ENCODE results near the gene ANKRD9.

ANKRD9 gene

GRCh38 chr14:102512793-102513300, 3.3 kb upstream of the ANKRD9 start:
- Histone ChIP-seq H3K36me3 (replicated peaks) (no peaks in the 10 kb centered on the region), H3K9me3 (no peaks in the 10 kb centered on the region), H3K27me3 (ENCODE audit: low read depth) (no peaks in the 10 kb centered on the region), H3K4me3 (no peak overlapping the region), H3K4me1 (peaks cover 12% of the 10 kb centered on the region)
- in situ Hi-C loops (cut with MboI; ENCODE audit: low sequenced_read_pairs) = loop anchor here (10.0 to 25.0 kb wide), 2 partner anchors 278 to 551 kb away; partner anchors contain the start of gene DYNC1H1
- no peak for DNase-seq (ENCODE audit: low spot score in 2 of 2)

GRCh38 chr14:102511538-102511937, 2.0 kb upstream of the ANKRD9 start:
- DNase-seq (ENCODE audit: low spot score in 2 of 2) = no peak
- Histone ChIP-seq H3K9me3 (no peaks in the 10 kb centered on the region), H3K27me3 (ENCODE audit: low read depth) (no peaks in the 10 kb centered on the region), H3K4me1 (peaks cover 10% of the 10 kb centered on the region), H3K4me3 (no peak overlapping the region), H3K36me3 (replicated peaks) (peaks cover 3% of the 10 kb centered on the region; the same call in 1 of the 2 replicates)
- in situ Hi-C loops (cut with MboI; ENCODE audit: low sequenced_read_pairs) = loop anchor here (10.0 to 25.0 kb wide), 2 partner anchors 277 to 549 kb away; partner anchors contain the start of gene DYNC1H1

GRCh38 chr14:102510616-102511520, 1.3 kb upstream of the ANKRD9 start:
- Histone ChIP-seq H3K27me3 (ENCODE audit: low read depth) (no peaks in the 10 kb centered on the region), H3K4me1 (peaks cover 7% of the 10 kb centered on the region), H3K36me3 (replicated peaks) (peaks cover 4% of the 10 kb centered on the region), H3K9me3 (no peaks in the 10 kb centered on the region), H3K4me3 (peak overlapping the region; percentile 52)
- DNase-seq (ENCODE audit: low spot score in 2 of 2) = peak; percentile 47 to 87
- in situ Hi-C loops (cut with MboI; ENCODE audit: low sequenced_read_pairs) = loop anchor here (10.0 to 25.0 kb wide), 2 partner anchors 276 to 549 kb away; partner anchors contain the start of gene DYNC1H1

GRCh38 chr14:102508774-102509745, 516 bp downstream of the ANKRD9 start:
- peak in 1 of 2 experiments; percentile 54 for DNase-seq (ENCODE audit: low spot score in 2 of 2)
- H3K36me3 ChIP-seq (replicated peaks) = peaks cover 4% of the 10 kb centered on the region
- in situ Hi-C loops (cut with MboI; ENCODE audit: low sequenced_read_pairs) = loop anchor here (5.0 to 25.0 kb wide), 2 partner anchors 67 to 547 kb away; partner anchors contain the start of gene DYNC1H1

GRCh38 chr14:102508410-102508773, 1.2 kb downstream of the ANKRD9 start:
- Histone ChIP-seq H3K27me3 (ENCODE audit: low read depth) (no peaks in the 10 kb centered on the region), H3K4me3 (peak overlapping the region; percentile 54), H3K9me3 (no peaks in the 10 kb centered on the region), H3K4me1 (peaks cover 7% of the 10 kb centered on the region), H3K36me3 (replicated peaks) (peaks cover 4% of the 10 kb centered on the region)
- DNase-seq (ENCODE audit: low spot score in 2 of 2) = peak; percentile 36 to 72
- in situ Hi-C loops (cut with MboI; ENCODE audit: low sequenced_read_pairs) = loop anchor here (5.0 to 25.0 kb wide), 2 partner anchors 66 to 546 kb away; partner anchors contain the start of gene DYNC1H1

More at GRCh38 chr14:102508774-102509745, 516 bp downstream of the ANKRD9 start:
- peak overlapping the region; percentile 54 for H3K4me3 ChIP-seq
- H3K4me1 ChIP-seq = peaks cover 7% of the 10 kb centered on the region
- H3K9me3 ChIP-seq = no peaks in the 10 kb centered on the region
- H3K27me3 ChIP-seq (ENCODE audit: low read depth) = no peaks in the 10 kb centered on the region

- no peak for DNase-seq (ENCODE audit: low spot score in 2 of 2)
- peaks cover 7% of the 10 kb centered on the region for H3K4me1 ChIP-seq
- H3K36me3 ChIP-seq (replicated peaks) = peaks cover 4% of the 10 kb centered on the region
- H3K27me3 ChIP-seq (ENCODE audit: low read depth) = no peaks in the 10 kb centered on the region
- in situ Hi-C loops (cut with MboI; ENCODE audit: low sequenced_read_pairs) = loop anchor here (5.0 to 25.0 kb wide), 2 partner anchors 66 to 546 kb away; partner anchors contain the start of gene DYNC1H1
- no peaks in the 10 kb centered on the region for H3K9me3 ChIP-seq
- peak overlapping the region; percentile 54 for H3K4me3 ChIP-seq
Measured at GRCh38 chr14:102507857-102508312, 1.7 kb downstream of the ANKRD9 start.

GRCh38 chr14:102507081-102507856, 2.3 kb downstream of the ANKRD9 start:
- H3K27me3 ChIP-seq (ENCODE audit: low read depth) = no peaks in the 10 kb centered on the region
- H3K4me1 ChIP-seq = peaks cover 7% of the 10 kb centered on the region
- H3K9me3 ChIP-seq = no peaks in the 10 kb centered on the region
- no peak for DNase-seq (ENCODE audit: low spot score in 2 of 2)
- peaks cover 4% of the 10 kb centered on the region for H3K36me3 ChIP-seq (replicated peaks)
- in situ Hi-C loops (cut with MboI; ENCODE audit: low sequenced_read_pairs) = loop anchor here (5.0 to 25.0 kb wide), 2 partner anchors 65 to 545 kb away; partner anchors contain the start of gene DYNC1H1
- H3K4me3 ChIP-seq = no peak overlapping the region

GRCh38 chr14:102506626-102506925, 3.0 kb downstream of the ANKRD9 start:
- in situ Hi-C loops (cut with MboI; ENCODE audit: low sequenced_read_pairs) = loop anchor here (5.0 to 25.0 kb wide), 2 partner anchors 64 to 544 kb away; partner anchors contain the start of gene DYNC1H1
- H3K27me3 ChIP-seq (ENCODE audit: low read depth) = no peaks in the 10 kb centered on the region
- H3K36me3 ChIP-seq (replicated peaks) = peaks cover 4% of the 10 kb centered on the region
- DNase-seq (ENCODE audit: low spot score in 2 of 2) = no peak
- H3K9me3 ChIP-seq = no peaks in the 10 kb centered on the region
- peaks cover 7% of the 10 kb centered on the region for H3K4me1 ChIP-seq
- no peak overlapping the region for H3K4me3 ChIP-seq

- no peak overlapping the region for H3K4me3 ChIP-seq
- in situ Hi-C loops (cut with MboI; ENCODE audit: low sequenced_read_pairs) = loop anchor here (5.0 to 25.0 kb wide), 2 partner anchors 64 to 544 kb away; partner anchors contain the start of gene DYNC1H1
- H3K4me1 ChIP-seq = peaks cover 7% of the 10 kb centered on the region
- H3K9me3 ChIP-seq = no peaks in the 10 kb centered on the region
- H3K36me3 ChIP-seq (replicated peaks) = peaks cover 4% of the 10 kb centered on the region
- H3K27me3 ChIP-seq (ENCODE audit: low read depth) = no peaks in the 10 kb centered on the region
- no peak for DNase-seq (ENCODE audit: low spot score in 2 of 2)
Measured at GRCh38 chr14:102505775-102506625, 3.6 kb downstream of the ANKRD9 start.

- Histone ChIP-seq H3K9me3 (no peaks in the 10 kb centered on the region), H3K4me3 (no peak overlapping the region), H3K36me3 (replicated peaks) (peaks cover 4% of the 10 kb centered on the region), H3K4me1 (peaks cover 1% of the 10 kb centered on the region), H3K27me3 (ENCODE audit: low read depth) (no peaks in the 10 kb centered on the region)
- in situ Hi-C loops (cut with MboI; ENCODE audit: low sequenced_read_pairs) = loop anchor here (5.0 to 25.0 kb wide), 2 partner anchors 63 to 543 kb away; partner anchors contain the start of gene DYNC1H1
- DNase-seq (ENCODE audit: low spot score in 2 of 2) = no peak
Measured at GRCh38 chr14:102505000-102505619, 4.5 kb downstream of the ANKRD9 start.

GRCh38 chr14:102504328-102504999, 5.1 kb downstream of the ANKRD9 start:
- no peaks in the 10 kb centered on the region for H3K27me3 ChIP-seq (ENCODE audit: low read depth)
- no peak overlapping the region for H3K4me3 ChIP-seq
- H3K9me3 ChIP-seq = no peaks in the 10 kb centered on the region
- H3K36me3 ChIP-seq (replicated peaks) = peaks cover 4% of the 10 kb centered on the region
- H3K4me1 ChIP-seq = no peaks in the 10 kb centered on the region; the same call in 1 of the 2 replicates
- no peak for DNase-seq (ENCODE audit: low spot score in 2 of 2)
- in situ Hi-C loops (cut with MboI; ENCODE audit: low sequenced_read_pairs) = loop anchor here (25.0 kb wide), 1 partner anchor 542 kb away; the partner anchor contains the start of gene DYNC1H1
